ENCODE results near the gene KCTD6. TPM values are rescaled to one million over a fixed set of nuclear protein-coding genes. Genes with fewer than 3 reads are reported as not detected.

Gene KCTD6
- total RNA-seq, 2 donors from 2014 or later: 9.5 to 10.6 TPM

DNA sequence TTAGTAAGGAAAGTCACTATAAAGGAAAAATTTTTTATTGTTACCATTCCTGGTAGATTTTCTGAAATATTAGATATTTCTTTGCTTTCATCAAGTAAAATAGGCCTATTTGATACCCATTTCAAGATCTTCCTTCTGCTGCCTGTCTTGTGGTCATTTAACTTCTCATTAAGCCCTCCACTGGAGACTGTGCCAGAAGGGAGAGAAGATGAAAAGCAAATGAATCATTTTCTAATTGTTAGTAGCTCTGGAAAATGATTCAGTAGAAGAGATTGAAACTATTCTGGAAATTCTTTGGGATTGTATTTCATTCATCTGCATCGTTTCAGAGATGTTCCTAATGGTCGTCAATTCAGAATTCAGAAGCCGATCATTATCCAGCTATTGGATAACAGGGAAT lies 3.2 kb downstream of the KCTD6 start:
- no peak overlapping the region for H3K27ac ChIP-seq
- no peaks in the 10 kb centered on the region for H3K9me3 ChIP-seq
- H3K4me1 ChIP-seq: peaks cover 0 to 60% of the 10 kb centered on the region in 2 donors
- TF ChIP-seq, protein P1, sequence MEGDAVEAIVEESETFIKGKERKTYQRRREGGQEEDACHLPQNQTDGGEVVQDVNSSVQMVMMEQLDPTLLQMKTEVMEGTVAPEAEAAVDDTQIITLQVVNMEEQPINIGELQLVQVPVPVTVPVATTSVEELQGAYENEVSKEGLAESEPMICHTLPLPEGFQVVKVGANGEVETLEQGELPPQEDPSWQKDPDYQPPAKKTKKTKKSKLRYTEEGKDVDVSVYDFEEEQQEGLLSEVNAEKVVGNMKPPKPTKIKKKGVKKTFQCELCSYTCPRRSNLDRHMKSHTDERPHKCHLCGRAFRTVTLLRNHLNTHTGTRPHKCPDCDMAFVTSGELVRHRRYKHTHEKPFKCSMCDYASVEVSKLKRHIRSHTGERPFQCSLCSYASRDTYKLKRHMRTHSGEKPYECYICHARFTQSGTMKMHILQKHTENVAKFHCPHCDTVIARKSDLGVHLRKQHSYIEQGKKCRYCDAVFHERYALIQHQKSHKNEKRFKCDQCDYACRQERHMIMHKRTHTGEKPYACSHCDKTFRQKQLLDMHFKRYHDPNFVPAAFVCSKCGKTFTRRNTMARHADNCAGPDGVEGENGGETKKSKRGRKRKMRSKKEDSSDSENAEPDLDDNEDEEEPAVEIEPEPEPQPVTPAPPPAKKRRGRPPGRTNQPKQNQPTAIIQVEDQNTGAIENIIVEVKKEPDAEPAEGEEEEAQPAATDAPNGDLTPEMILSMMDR (IDR thresholded peaks at IDR 0.05): no peak
- H3K36me3 ChIP-seq: peaks cover 8% of the 10 kb centered on the region
- H3K4me3 ChIP-seq: no peak overlapping the region
- H3K27me3 ChIP-seq: no peaks in the 10 kb centered on the region
- no peak for DNase-seq (ENCODE audit: low spot score)

DNA sequence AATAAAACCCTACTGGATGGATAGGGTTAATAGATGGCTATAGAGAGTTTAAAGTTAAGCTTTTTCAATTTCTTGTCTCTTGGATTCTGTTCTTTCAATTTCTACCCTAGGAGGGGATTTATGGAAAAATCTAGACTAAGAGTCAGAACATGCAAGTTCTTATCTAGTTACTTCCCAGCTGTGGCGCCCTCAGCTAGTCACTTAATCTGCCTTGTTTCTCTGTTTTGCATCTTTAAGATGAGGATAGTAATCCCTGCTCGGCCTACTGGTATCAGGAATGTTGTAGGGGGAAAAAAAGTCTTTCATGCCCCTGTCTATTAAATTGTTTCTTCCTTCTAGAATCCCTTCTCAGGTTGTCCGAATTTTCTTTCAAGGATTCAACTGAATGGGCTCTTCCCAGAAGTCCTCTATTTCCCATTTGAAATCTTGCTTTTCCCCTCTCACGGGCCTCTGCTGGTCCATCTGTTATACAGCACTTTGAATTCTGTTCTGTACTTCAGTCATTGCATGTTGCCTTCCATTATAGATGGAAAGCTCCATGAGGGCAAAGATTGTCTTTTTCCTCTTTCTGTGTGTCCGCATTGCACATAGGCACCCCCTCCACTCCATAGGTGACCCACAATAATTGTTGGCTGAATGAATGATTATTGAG lies 4.4 kb downstream of the KCTD6 start:
- H3K27ac ChIP-seq: peak overlapping the region in 1 of 2 donors; percentile 32
- H3K9me3 ChIP-seq: no peaks in the 10 kb centered on the region
- H3K36me3 ChIP-seq: peaks cover 17% of the 10 kb centered on the region
- no peak overlapping the region for H3K4me3 ChIP-seq
- TF ChIP-seq, protein P1 (IDR thresholded peaks at IDR 0.05): no peak
- H3K27me3 ChIP-seq: no peaks in the 10 kb centered on the region
- peaks cover 0 to 53% of the 10 kb centered on the region in 2 donors for H3K4me1 ChIP-seq
- no peak for DNase-seq (ENCODE audit: low spot score)

DNA sequence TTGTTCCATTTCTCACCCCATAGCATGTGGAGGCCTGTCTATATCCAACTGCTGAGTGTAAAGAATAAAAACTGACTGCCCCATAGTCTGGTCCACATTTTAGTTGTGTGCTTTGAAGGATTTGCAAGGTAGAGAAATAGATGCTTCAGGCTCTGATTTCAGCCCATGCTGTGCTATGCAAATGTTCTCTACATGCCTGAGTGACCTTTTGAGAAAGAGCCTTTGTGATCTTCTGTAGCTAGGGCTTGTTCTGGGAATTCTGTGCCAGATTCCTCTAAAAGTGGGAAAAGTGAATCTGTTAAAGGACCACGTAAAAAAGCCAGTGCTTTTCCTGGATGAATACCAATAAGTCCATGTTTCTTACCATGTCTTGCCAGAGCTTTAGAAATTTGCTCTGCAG lies 5.2 kb downstream of the KCTD6 start:
- Histone ChIP-seq H3K9me3 (no peaks in the 10 kb centered on the region), H3K27me3 (no peaks in the 10 kb centered on the region), H3K4me1 (peaks cover 0 to 51% of the 10 kb centered on the region in 2 donors), H3K27ac (peak overlapping the region; percentile 24 to 35), H3K36me3 (peaks cover 21% of the 10 kb centered on the region), H3K4me3 (no peak overlapping the region)
- DNase-seq (ENCODE audit: low spot score): no peak
- TF ChIP-seq, protein P1 (IDR thresholded peaks at IDR 0.05): no peak

DNA sequence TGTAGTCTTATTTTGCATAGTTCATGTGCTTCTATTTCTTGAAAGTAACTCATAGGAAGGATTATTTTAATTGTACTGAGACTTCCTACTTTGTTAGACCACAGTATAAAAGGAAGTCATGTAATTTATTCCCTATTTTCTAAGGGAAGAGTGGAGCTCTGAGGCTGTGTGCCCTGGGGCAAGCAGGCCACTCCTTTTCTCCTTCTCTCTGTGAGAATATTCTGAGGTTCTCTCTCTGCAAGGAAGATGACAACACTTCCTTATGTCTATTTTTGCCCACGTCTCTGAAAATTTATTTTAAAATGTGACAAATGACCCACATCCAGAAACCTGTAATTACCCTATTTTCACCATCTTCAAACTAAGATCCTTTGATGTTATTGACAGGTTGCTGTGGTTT lies 11.0 kb downstream of the KCTD6 start:
- no peaks in the 10 kb centered on the region for H3K27me3 ChIP-seq
- no peak overlapping the region for H3K27ac ChIP-seq
- no peaks in the 10 kb centered on the region for H3K4me1 ChIP-seq
- H3K36me3 ChIP-seq: peaks cover 48% of the 10 kb centered on the region
- H3K9me3 ChIP-seq: no peaks in the 10 kb centered on the region
- TF ChIP-seq, protein P1 (IDR thresholded peaks at IDR 0.05): no peak
- peak; percentile 34 for DNase-seq (ENCODE audit: low spot score)
- H3K4me3 ChIP-seq: no peak overlapping the region

DNA sequence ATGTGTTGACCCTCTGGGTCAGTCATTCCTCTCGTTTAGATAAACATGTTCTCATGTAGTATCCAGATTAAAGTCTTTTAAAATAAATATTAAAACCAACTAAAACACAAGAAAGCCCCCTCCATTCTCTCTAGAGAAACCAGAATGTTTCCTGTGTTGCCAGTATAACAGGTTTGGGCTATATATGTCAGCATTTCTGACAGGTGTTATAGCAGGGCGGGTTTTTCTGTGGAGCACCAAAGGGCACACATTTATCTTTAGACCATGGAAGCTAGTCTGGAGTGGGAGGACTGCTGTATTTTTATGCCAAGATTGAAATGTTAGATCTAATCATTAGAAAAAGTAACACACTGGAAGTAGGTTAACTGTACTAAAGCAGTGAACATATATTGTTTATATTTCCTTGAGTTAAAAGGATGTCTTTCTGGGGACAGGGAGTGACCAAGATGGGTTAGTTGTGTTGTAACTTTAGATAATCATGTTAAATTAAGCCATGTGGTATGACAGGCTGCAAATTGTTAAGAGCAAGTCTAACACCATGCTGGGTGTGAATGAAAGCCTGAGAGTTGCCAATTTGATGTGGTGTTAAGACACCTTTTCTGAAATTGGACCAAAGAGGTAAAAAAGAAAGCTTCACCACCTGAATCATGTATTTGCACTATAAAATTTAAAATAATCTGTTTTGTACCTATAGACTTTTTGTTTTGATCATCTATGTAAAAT lies 15.6 kb downstream of the KCTD6 start:
- peak; percentile 0 for DNase-seq (ENCODE audit: low spot score)
- TF ChIP-seq, protein P1 (IDR thresholded peaks at IDR 0.05): no peak
- no peak overlapping the region for H3K4me3 ChIP-seq
- H3K27ac ChIP-seq: no peak overlapping the region
- no peaks in the 10 kb centered on the region for H3K9me3 ChIP-seq
- no peaks in the 10 kb centered on the region for H3K4me1 ChIP-seq
- H3K36me3 ChIP-seq: peaks cover 53% of the 10 kb centered on the region
- no peaks in the 10 kb centered on the region for H3K27me3 ChIP-seq
